Measurements from ENCODE around the gene RNASE2.
"Not testable (repeated sequence)": the region's sequence is repeated elsewhere in the genome, so short reads cannot be mapped to it uniquely, and the experiment has no call there.

Gene RNASE2

GRCh38 chr14:20982646-20983369 is 27.5 kb downstream of the RNASE2 start:
- no peak for DNase-seq

- not testable (repeated sequence) for DNase-seq
Observed at GRCh38 chr14:20985650-20986049, 30.4 kb downstream of the RNASE2 start.

- DNase-seq = peak in 1 of 5 donors; percentile 30
Observed at GRCh38 chr14:20986811-20987210, 31.5 kb downstream of the RNASE2 start.

GRCh38 chr14:20988717-20989470 is 33.6 kb downstream of the RNASE2 start:
- no peak for DNase-seq

- DNase-seq = no peak
Observed at GRCh38 chr14:20989471-20989786, 34.1 kb downstream of the RNASE2 start.

- peak; percentile 70 to 95 (median 79) for DNase-seq
Observed at GRCh38 chr14:20989787-20990600, 34.7 kb downstream of the RNASE2 start, which contains the start of gene METTL17. TSS of gene METTL17 (plus strand) at chr14:20989980. CDS start at chr14:20990003, 23 bp downstream.

GRCh38 chr14:20996521-20996920 is 41.2 kb downstream of the RNASE2 start:
- no peak for DNase-seq

GRCh38 chr14:20997115-20997514 is 41.8 kb downstream of the RNASE2 start:
- DNase-seq = no peak

- no peak for DNase-seq
Observed at GRCh38 chr14:20997564-20997963, 42.3 kb downstream of the RNASE2 start.

- DNase-seq = no peak
Observed at GRCh38 chr14:20998139-20998538, 42.9 kb downstream of the RNASE2 start.

GRCh38 chr14:20998674-20999366 is 43.5 kb downstream of the RNASE2 start, which contains the start of gene SLC39A2:
TSS of gene SLC39A2 (plus strand) at chr14:20999293. CDS start at chr14:20999447, 154 bp downstream.
- no peak for DNase-seq

- no peak for DNase-seq
Observed at GRCh38 chr14:20999591-20999990, 44.3 kb downstream of the RNASE2 start.

GRCh38 chr14:21001218-21001617 is 45.9 kb downstream of the RNASE2 start:
- DNase-seq = no peak

GRCh38 chr14:21003788-21004346 is 48.6 kb downstream of the RNASE2 start:
- DNase-seq = no peak

All from T-helper 1 cell (primary cell).